Endometrial microvascular endothelial cells (primary cell): Measurements from ENCODE around the gene LYRM2. TPM values are rescaled to one million over a fixed set of nuclear protein-coding genes. Genes with fewer than 3 reads are reported as not detected.

Experiments
- in situ Hi-C: cut with HindIII; loops from 2 replicates; pipeline ENCODE4 v1.10.0; 2017; ENCODE audit warnings: low sequenced_read_pairs, low pct_unique_long_range_greater_than_20kb; ENCODE audit errors: inconsistent ontology term
- total RNA-seq: library from RNA; depleted of rRNA; stranded (reverse); fragments of >200 nt; gene quantifications from one replicate; pipeline ENCODE4 v1.2.3, GENCODE V29; 2015; ENCODE audit errors: inconsistent ontology term

The LYRM2 gene
- total RNA-seq, 1 donor from 2014 or later = 41.3 TPM

- in situ Hi-C loops = no loop called here
These were observed 72.3 kb downstream of the LYRM2 start for GRCh38 chr6:89566008-89566800.

GRCh38 chr6:89564752-89565427 lies 73.7 kb downstream of the LYRM2 start:
- in situ Hi-C loops = no loop called here

GRCh38 chr6:89563866-89564265 lies 74.7 kb downstream of the LYRM2 start:
- in situ Hi-C loops = no loop called here

- in situ Hi-C loops = no loop called here
These were observed 76.2 kb downstream of the LYRM2 start for GRCh38 chr6:89562093-89562973.

GRCh38 chr6:89559487-89559886 lies 79.1 kb downstream of the LYRM2 start:
- in situ Hi-C loops = no loop called here

GRCh38 chr6:89555806-89556205 lies 82.7 kb downstream of the LYRM2 start:
- in situ Hi-C loops = no loop called here

GRCh38 chr6:89555031-89555430 lies 83.5 kb downstream of the LYRM2 start:
- in situ Hi-C loops = no loop called here

- in situ Hi-C loops = no loop called here
These were observed 84.4 kb downstream of the LYRM2 start for GRCh38 chr6:89554106-89554505.

- in situ Hi-C loops = no loop called here
These were observed 85.1 kb downstream of the LYRM2 start for GRCh38 chr6:89553431-89553830.

- in situ Hi-C loops = no loop called here
These were observed 91.3 kb downstream of the LYRM2 start for GRCh38 chr6:89547281-89547680.

GRCh38 chr6:89542866-89543265 lies 95.7 kb downstream of the LYRM2 start:
- in situ Hi-C loops = no loop called here

- in situ Hi-C loops = no loop called here
These were observed 96.3 kb downstream of the LYRM2 start for GRCh38 chr6:89542081-89542857.

GRCh38 chr6:89539779-89540178 lies 98.8 kb downstream of the LYRM2 start:
- in situ Hi-C loops = no loop called here

GRCh38 chr6:89536231-89536630 lies 102.3 kb downstream of the LYRM2 start:
- in situ Hi-C loops = no loop called here

GRCh38 chr6:89530982-89531381 lies 107.6 kb downstream of the LYRM2 start:
- in situ Hi-C loops = no loop called here

- in situ Hi-C loops = no loop called here
These were observed 109.7 kb downstream of the LYRM2 start for GRCh38 chr6:89528866-89529265.

GRCh38 chr6:89527634-89528033 lies 110.9 kb downstream of the LYRM2 start:
- in situ Hi-C loops = no loop called here

GRCh38 chr6:89526563-89526869 lies 112.0 kb downstream of the LYRM2 start:
- in situ Hi-C loops = no loop called here
